GM12801 (cell line): ENCODE results near the gene TNIK.

ENCODE experiments used
- CTCF ChIP-seq: IDR thresholded peaks from one replicate; pipeline ENCODE4 v1.5.1; 2011; ENCODE audit warnings: control low read depth; ENCODE audit not compliant: insufficient read length; ENCODE audit errors: extremely low read depth

Gene TNIK

DNA sequence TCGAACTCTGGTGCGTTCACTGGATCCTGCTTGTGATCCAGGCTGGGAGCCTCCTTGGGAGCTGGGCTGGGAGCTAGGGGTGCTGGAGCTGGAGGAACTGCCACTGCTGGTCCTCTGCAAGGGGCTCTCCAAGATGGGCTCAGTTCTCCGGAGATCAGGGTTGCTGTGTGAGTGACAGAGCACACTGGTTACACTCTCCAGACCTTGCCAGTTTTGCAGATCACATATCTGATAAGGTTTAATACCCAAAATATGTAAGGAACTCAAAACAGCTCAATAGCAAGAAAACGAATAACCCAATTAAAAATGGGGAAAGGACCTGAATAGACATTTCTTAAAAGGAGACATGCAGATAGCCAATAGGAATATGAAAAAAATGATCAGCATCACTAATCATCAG lies 349.5 kb downstream of the TNIK start:
- no peak for TF ChIP-seq CTCF

DNA sequence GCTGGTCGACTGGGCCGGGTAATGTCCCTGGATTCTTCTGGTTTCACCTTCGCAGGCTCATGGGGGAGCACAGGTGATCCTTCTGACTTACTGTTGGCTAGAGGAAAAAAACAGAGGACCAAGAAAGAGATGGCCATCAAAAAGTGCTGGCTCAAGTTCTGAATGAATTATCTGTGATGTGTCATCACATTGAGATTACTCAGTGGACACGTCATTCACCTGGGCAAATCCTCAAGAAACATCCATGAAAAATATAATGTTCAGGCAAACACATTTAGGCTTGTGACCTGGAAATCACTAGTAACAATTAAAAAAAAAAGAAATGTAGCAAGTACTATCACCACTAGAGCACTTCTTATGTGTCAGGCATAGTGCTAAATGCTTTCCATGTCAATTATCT lies 352.1 kb downstream of the TNIK start:
- no peak for TF ChIP-seq CTCF

DNA sequence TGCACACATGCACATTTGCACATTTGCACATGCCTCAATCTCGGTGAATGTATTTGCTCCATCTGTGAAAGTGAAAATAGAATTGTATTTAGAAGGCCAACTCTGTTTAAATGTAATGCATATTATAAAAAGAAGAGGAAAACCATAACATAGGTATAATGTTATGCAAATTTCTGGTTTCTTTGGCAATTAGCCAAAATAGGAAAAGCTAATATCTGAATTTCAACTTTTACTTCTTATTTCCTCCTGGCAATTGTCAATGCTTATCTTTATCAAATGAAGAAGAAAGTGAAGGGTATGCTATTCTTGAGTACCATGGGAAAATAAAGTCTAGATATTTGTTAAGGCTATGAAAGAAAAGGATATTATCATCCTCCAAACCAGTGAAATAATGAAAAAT lies 357.0 kb downstream of the TNIK start:
- TF ChIP-seq CTCF, result no peak

DNA sequence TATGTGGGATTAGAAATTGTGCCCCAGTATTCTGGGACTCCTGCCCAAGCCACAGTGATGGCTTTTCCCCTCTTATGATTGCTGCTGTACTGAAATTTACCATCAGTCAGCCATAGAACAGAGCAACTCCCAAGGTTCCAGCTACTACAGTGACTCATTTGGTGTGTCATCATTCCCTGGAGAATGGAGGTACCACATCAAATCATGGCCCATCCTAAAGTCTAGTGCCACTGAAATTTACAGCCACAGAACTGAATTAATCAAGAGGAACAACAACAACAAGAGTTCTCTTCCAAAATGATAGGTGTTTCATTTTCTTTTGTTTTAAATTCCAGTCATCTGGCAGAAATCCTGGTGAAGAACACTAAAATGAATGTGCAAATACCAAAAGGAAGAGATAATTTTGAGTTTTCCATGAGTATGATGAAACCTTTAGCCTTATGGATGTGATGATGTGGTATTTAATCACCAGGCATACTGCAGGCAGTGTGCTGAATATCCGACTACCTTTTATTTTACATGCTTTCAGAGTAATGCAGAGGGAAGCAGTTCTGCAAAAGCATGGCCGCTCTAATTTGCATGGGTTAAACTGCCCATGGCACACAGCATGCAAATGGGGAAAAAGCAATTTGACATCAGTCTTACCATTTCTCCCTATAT lies 358.1 kb downstream of the TNIK start:
- TF ChIP-seq CTCF, result no peak

DNA sequence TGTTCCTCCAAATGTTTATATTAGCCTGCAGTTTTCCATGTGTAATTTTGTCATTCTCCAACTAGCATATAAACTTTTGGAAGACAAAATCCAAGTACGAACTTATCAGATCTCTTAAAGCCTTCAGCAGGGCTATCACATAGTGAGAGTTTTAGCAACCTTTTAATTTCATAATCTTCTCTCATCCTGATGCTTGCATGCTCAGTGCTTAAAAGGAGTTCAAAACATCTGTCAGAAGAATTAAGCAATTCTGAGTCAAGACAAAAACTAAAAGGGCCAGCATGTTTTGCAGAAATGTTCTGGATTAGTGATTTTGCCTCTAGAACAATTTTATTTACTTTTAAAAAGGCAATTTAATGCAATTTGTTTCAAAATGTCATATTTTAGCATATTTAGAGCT lies 360.3 kb downstream of the TNIK start:
- TF ChIP-seq CTCF, result no peak

GRCh38 chr3:171095063-171095462 lies 365.1 kb downstream of the TNIK start:
- no peak for TF ChIP-seq CTCF

GRCh38 chr3:171094411-171094810 lies 365.8 kb downstream of the TNIK start:
- no peak for TF ChIP-seq CTCF
